ENCODE results near the gene RPRD1B. TPM values are rescaled to one million over a fixed set of nuclear protein-coding genes. Genes with fewer than 3 reads are reported as not detected.

The RPRD1B gene
- total and polyA plus RNA-seq, 2 of the 8 experiments (the other 6 are each of a cell fraction or from before 2014, with no cell fraction given), result 10.3 to 20.9 TPM

- Histone ChIP-seq H4K8ac (ENCODE audit: extremely low read depth, insufficient read depth, low read length) (no peak overlapping the region), H2AFZ (ENCODE audit: low read length) (no peak overlapping the region), H3K56ac (replicated peaks; ENCODE audit: insufficient read length, low read depth, low read length) (no peak overlapping the region), H3K23me2 (ENCODE audit: low read depth, low read length) (no peaks in the 10 kb centered on the region), H3K4ac (replicated peaks; ENCODE audit: insufficient read length, low read depth, low read length) (no peak overlapping the region), H3K18ac (ENCODE audit: extremely low read depth, low read length) (no peak overlapping the region), H4K91ac (replicated peaks; ENCODE audit: insufficient read length, low read length) (no peak overlapping the region), H3K9me3 (ENCODE audit: insufficient read depth in 2 of 2, low read depth in 1 of 2, low read length in 1 of 2) (no peaks in the 10 kb centered on the region), H3K27me3 (replicated peaks in 1 of 4; ENCODE audit: control insufficient read depth in 3 of 4, extremely low read depth in 1 of 4, insufficient read depth in 3 of 4, low read length in 3 of 4) (no peaks in the 10 kb centered on the region), H4K5ac (ENCODE audit: insufficient read length, low read depth, low read length) (no peak overlapping the region), H3K27ac (ENCODE audit: low read depth, low read length) (no peak overlapping the region), H3K23ac (ENCODE audit: insufficient read length) (no peak overlapping the region), H3K79me2 (ENCODE audit: control insufficient read depth in 1 of 2, insufficient read depth in 2 of 2, low read length in 2 of 2) (no peaks in the 10 kb centered on the region), H2BK5ac (ENCODE audit: low read depth, low read length) (no peak overlapping the region), H2BK120ac (replicated peaks; ENCODE audit: low read depth, low read length) (no peak overlapping the region), H2BK12ac (ENCODE audit: low read depth, low read length) (no peak overlapping the region), H3K14ac (ENCODE audit: insufficient read length) (no peak overlapping the region), H2BK15ac (ENCODE audit: low read length) (no peak overlapping the region), H2BK20ac (ENCODE audit: low read length) (no peak overlapping the region), H4K20me1 (replicated peaks in 1 of 2; ENCODE audit: control insufficient read depth in 1 of 2, insufficient read depth in 2 of 2, low read length in 2 of 2) (peaks cover 3 to 5% of the 10 kb centered on the region in 2 experiments), H3K4me3 (ENCODE audit: extremely low read depth in 1 of 4, insufficient read depth in 2 of 4, low read depth in 3 of 4, low read length in 4 of 4) (no peak overlapping the region), H3K9ac (replicated peaks in 1 of 4; ENCODE audit: extremely low read depth in 1 of 4, low read depth in 3 of 4, low read length in 3 of 4) (no peak overlapping the region), H2AK5ac (ENCODE audit: low read depth, low read length) (no peak overlapping the region), H3K4me2 (ENCODE audit: insufficient read depth in 1 of 2, low read depth in 2 of 2, low read length in 2 of 2) (no peak overlapping the region), H3K79me1 (ENCODE audit: low read depth, low read length) (no peaks in the 10 kb centered on the region), H3K36me3 (ENCODE audit: control insufficient read depth in 2 of 4, insufficient read depth in 4 of 4, low read length in 3 of 4) (peaks cover 0 to 17% (median 5%) of the 10 kb centered on the region in 4 experiments; a peak in 4 of 8 replicates), H3K4me1 (replicated peaks in 1 of 4; ENCODE audit: control insufficient read depth in 3 of 4, insufficient read depth in 4 of 4, low read length in 3 of 4) (no peaks in the 10 kb centered on the region)
- DNase-seq (ENCODE audit: low read depth in 1 of 2, low spot score in 2 of 2), result no peak
- ChIA-PET POLR2A (ENCODE audit: partially characterized antibody) (interaction anchor here (1.0 to 1.3 kb wide), 4 partner anchors 8 to 82 kb away, joined by 3 to 4 read pairs (median 4); no protein-coding TSS in a partner anchor), CTCF (ENCODE audit: partially characterized antibody) (interaction anchor here (0.5 to 3.5 kb wide), 6 partner anchors 9 to 420 kb away, joined by 3 to 23 read pairs (median 3); no protein-coding TSS in a partner anchor)
- FAIRE-seq, result no peak
- 92% methylated on average over 14 of the region's 14 CpGs; no CpG with 5 or more reads in 1 of the 2 experiments for WGBS, 2 experiments (ENCODE audit: extremely low coverage in 1 of 2, insufficient coverage in 1 of 2, insufficient read length in 1 of 2, insufficient replicate concordance in 2 of 2, low coverage in 1 of 2, low lambda C conversion rate in 2 of 2, missing lambda C conversion rate in 1 of 2)
- TF ChIP-seq CEBPB (IDR thresholded peaks at IDR 0.05; ENCODE audit: low read depth, low read length), result no peak
- 0 out of 3 replicates have a peak, but pooled peaks of 1 of the 2 experiments have one; percentile 36 for TF ChIP-seq POLR2A (IDR thresholded peaks at IDR 0.05; ENCODE audit: control extremely low read depth in 1 of 2, low read depth in 2 of 2, low read length in 2 of 2)
These were observed 49.3 kb upstream of the RPRD1B start for GRCh38 chr20:37984018-37984785.
